ENCODE data around the gene FMOD.

FMOD gene

DNA sequence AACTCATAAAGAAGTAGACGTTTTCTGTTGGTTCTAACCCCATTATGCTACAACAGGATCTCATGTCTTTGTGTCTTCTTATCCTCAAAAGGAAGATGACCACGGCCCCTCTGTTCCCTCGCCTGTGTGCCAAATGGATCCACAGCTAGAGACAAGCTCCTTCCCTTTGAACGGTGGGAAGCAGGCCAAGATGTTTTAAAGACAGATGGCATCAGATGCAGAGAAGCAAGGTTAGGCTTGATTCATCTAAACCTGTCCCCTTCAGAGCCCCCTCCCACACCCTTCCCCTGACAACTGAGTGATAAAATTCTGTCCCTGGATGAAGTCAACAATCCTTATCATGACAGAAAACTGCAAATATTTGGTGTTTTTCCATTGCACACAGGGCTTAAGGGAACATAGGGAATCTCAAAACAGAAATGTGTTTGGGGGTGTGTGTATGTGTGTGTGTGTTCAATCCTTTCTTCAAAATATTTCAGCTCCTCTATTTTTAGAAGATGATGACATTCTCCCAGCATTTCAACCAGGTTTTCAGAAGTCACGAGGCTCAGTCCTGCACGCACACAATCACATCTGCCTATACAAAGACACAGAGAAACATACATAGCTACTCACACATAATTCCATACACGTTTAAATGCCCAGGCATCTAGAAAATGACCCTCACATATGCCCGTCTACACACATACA is 27.8 kb upstream of the FMOD start:
- Histone ChIP-seq H3K4me2 (ENCODE audit: low read depth, low read length, poor library complexity, severe bottlenecking) (no peak overlapping the region), H3K9me3 (ENCODE audit: insufficient read depth, low read depth, low read length) (no peaks in the 10 kb centered on the region), H3K4me3 (ENCODE audit: low read length, poor library complexity, severe bottlenecking) (no peak overlapping the region), H3K27me3 (ENCODE audit: insufficient read depth, low read length, poor library complexity, severe bottlenecking) (no peaks in the 10 kb centered on the region), H4K20me1 (ENCODE audit: insufficient read depth, low read length, poor library complexity, severe bottlenecking) (no peaks in the 10 kb centered on the region), H2AFZ (ENCODE audit: low read length) (no peak overlapping the region), H3K9me2 (replicated peaks; ENCODE audit: low read depth, low read length) (no peaks in the 10 kb centered on the region), H3K36me3 (ENCODE audit: insufficient read depth, low read length) (no peaks in the 10 kb centered on the region), H3F3A (ENCODE audit: low read depth) (no peaks in the 10 kb centered on the region), H3K4me1 (ENCODE audit: insufficient read depth, low read length, poor library complexity, severe bottlenecking) (no peaks in the 10 kb centered on the region), H3K79me2 (ENCODE audit: insufficient read depth, low read length) (no peaks in the 10 kb centered on the region), H3K9ac (ENCODE audit: low read depth, low read length, poor library complexity, severe bottlenecking) (no peak overlapping the region)
- TF ChIP-seq CTCF (conservative IDR thresholded peaks at IDR 0.05; ENCODE audit: low read length) (no peak), EZH2phosphoT487 (IDR thresholded peaks at IDR 0.05; ENCODE audit: borderline replicate concordance) (no peak)

- H3K4me1 ChIP-seq (ENCODE audit: insufficient read depth, low read length, poor library complexity, severe bottlenecking), result no peaks in the 10 kb centered on the region
- no peaks in the 10 kb centered on the region for H3F3A ChIP-seq (ENCODE audit: low read depth)
- H3K9me2 ChIP-seq (replicated peaks; ENCODE audit: low read depth, low read length), result no peaks in the 10 kb centered on the region
- no peak for TF ChIP-seq CTCF (conservative IDR thresholded peaks at IDR 0.05; ENCODE audit: low read length)
- no peak for TF ChIP-seq EZH2phosphoT487 (IDR thresholded peaks at IDR 0.05; ENCODE audit: borderline replicate concordance)
- no peaks in the 10 kb centered on the region for H3K79me2 ChIP-seq (ENCODE audit: insufficient read depth, low read length)
- no peaks in the 10 kb centered on the region for H3K27me3 ChIP-seq (ENCODE audit: insufficient read depth, low read length, poor library complexity, severe bottlenecking)
- no peaks in the 10 kb centered on the region for H3K9me3 ChIP-seq (ENCODE audit: insufficient read depth, low read depth, low read length)
- no peak overlapping the region for H3K4me3 ChIP-seq (ENCODE audit: low read length, poor library complexity, severe bottlenecking)
- H3K4me2 ChIP-seq (ENCODE audit: low read depth, low read length, poor library complexity, severe bottlenecking), result no peak overlapping the region
- H4K20me1 ChIP-seq (ENCODE audit: insufficient read depth, low read length, poor library complexity, severe bottlenecking), result no peaks in the 10 kb centered on the region
- no peak overlapping the region for H2AFZ ChIP-seq (ENCODE audit: low read length)
- H3K9ac ChIP-seq (ENCODE audit: low read depth, low read length, poor library complexity, severe bottlenecking), result no peak overlapping the region
- H3K36me3 ChIP-seq (ENCODE audit: insufficient read depth, low read length), result no peaks in the 10 kb centered on the region
Observed at GRCh38 chr1:203373991-203374390, 23.1 kb upstream of the FMOD start.

DNA sequence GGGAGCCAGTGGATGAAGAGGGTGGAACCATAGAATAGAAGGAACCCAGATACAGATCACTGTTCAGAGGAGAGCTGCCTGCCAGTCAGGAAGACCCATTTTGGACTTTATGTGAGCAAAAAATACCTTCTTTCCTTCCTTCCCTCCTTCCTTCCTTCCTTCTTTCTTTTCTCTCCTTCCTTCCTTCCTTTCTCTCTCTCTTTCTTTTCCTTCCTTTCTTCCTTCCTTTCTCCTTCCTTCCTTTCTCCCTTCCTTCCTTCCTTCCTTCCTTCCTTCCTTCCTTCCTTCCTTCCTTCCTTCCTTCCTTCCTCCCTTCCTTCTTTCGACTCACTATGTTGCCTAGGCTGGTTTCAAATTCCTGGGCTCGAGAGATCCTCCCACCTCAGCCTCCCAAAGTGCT is 22.1 kb upstream of the FMOD start:
- no peaks in the 10 kb centered on the region for H3K36me3 ChIP-seq (ENCODE audit: insufficient read depth, low read length)
- H3K9ac ChIP-seq (ENCODE audit: low read depth, low read length, poor library complexity, severe bottlenecking), result no peak overlapping the region
- TF ChIP-seq CTCF (conservative IDR thresholded peaks at IDR 0.05; ENCODE audit: low read length) (no peak), EZH2phosphoT487 (IDR thresholded peaks at IDR 0.05; ENCODE audit: borderline replicate concordance) (no peak)
- H3K9me2 ChIP-seq (replicated peaks; ENCODE audit: low read depth, low read length), result no peaks in the 10 kb centered on the region
- H3K79me2 ChIP-seq (ENCODE audit: insufficient read depth, low read length), result no peaks in the 10 kb centered on the region
- no peak overlapping the region for H3K4me3 ChIP-seq (ENCODE audit: low read length, poor library complexity, severe bottlenecking)
- H3F3A ChIP-seq (ENCODE audit: low read depth), result no peaks in the 10 kb centered on the region
- H2AFZ ChIP-seq (ENCODE audit: low read length), result no peak overlapping the region
- H4K20me1 ChIP-seq (ENCODE audit: insufficient read depth, low read length, poor library complexity, severe bottlenecking), result no peaks in the 10 kb centered on the region
- no peaks in the 10 kb centered on the region for H3K4me1 ChIP-seq (ENCODE audit: insufficient read depth, low read length, poor library complexity, severe bottlenecking)
- no peak overlapping the region for H3K4me2 ChIP-seq (ENCODE audit: low read depth, low read length, poor library complexity, severe bottlenecking)
- no peaks in the 10 kb centered on the region for H3K27me3 ChIP-seq (ENCODE audit: insufficient read depth, low read length, poor library complexity, severe bottlenecking)
- H3K9me3 ChIP-seq (ENCODE audit: insufficient read depth, low read depth, low read length), result no peaks in the 10 kb centered on the region

All from Loucy (cell line).